NAMALWA (cell line): Measurements from ENCODE around the gene SBDS.
"Not testable (repeated sequence)": the region's sequence is repeated elsewhere in the genome, so short reads cannot be mapped to it uniquely, and the experiment has no call there.

Experiments
- DNase-seq: peaks from one replicate; pipeline ENCODE4 v3.0.0-alpha.2; 2015; ENCODE audit warnings: low spot score

SBDS gene

GRCh38 chr7:66995050-66995776 is at the start of gene SBDS:
TSS of gene SBDS (minus strand) at chr7:66995586. CDS start at chr7:66995417, 169 bp downstream.
- peak; percentile 100 for DNase-seq

GRCh38 chr7:67043559-67043930 is 48.2 kb upstream of the SBDS start:
- not testable (repeated sequence) for DNase-seq

- DNase-seq, result not testable (repeated sequence)
These were observed 47.6 kb upstream of the SBDS start for GRCh38 chr7:67042781-67043558.

GRCh38 chr7:67040832-67041231 is 45.4 kb upstream of the SBDS start:
- peak; percentile 25 for DNase-seq

GRCh38 chr7:67036432-67037395 is 41.3 kb upstream of the SBDS start:
- DNase-seq, result not testable (repeated sequence)

GRCh38 chr7:67033251-67033650 is 37.9 kb upstream of the SBDS start:
- DNase-seq, result no peak

DNA sequence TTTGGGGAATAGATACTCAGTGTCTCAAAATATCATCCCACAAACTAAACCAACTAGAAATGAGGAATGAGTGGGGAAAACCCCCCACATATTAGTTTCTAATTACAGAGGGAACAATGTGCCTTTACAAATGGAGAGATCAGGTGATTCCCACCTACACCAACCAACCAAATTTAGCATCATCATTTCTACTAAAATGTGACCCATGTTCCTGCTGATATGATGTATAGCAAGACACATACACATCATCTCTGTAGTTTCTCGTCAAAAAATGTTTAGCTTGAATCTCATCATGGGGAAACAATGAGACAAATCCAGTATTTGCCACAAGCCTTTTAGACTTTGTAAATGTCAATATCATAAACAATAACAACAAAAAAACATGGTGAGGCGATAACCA is 36.3 kb upstream of the SBDS start:
- DNase-seq, result not testable (repeated sequence)

DNA sequence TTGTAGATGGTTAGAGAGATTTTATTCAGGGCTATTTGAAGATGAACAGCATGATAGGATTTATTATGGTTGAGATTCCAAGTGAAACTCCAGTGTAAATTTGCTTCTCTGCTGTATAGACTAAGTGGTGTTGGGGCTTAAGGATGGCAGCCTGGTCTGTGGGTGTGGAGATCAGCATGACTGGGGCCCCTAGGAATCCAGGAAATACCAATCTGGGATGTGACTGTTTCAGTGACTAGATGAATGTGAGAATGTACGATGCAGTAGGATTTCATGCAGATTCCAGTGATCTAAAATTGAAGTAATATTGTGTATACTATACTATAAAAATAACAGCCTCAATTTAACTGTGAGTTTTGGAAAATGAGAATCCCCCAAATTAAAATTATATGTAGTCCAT is 30.1 kb upstream of the SBDS start:
- DNase-seq, result not testable (repeated sequence)

- no peak for DNase-seq
These were observed 27.1 kb upstream of the SBDS start for GRCh38 chr7:67022511-67022910.

DNA sequence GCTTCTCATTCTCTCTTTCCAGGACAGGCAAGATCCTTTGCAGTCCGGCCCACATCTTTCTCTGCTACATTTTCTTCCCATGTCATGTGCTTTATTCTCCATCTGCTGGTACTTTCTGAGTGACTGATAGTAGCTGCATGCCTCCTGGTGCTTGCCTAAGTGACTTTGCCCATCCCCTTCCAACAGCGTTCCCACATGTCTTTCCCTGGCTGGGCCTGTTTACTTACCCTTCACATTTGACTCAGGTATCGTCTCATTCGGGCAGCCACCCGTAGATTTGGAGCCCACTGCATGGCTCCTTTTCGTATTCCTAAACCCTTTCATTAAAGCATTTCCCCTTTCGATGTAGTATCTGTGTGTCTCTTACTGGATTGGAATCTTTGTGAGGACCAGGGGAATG is 25.9 kb upstream of the SBDS start:
- no peak for DNase-seq

DNA sequence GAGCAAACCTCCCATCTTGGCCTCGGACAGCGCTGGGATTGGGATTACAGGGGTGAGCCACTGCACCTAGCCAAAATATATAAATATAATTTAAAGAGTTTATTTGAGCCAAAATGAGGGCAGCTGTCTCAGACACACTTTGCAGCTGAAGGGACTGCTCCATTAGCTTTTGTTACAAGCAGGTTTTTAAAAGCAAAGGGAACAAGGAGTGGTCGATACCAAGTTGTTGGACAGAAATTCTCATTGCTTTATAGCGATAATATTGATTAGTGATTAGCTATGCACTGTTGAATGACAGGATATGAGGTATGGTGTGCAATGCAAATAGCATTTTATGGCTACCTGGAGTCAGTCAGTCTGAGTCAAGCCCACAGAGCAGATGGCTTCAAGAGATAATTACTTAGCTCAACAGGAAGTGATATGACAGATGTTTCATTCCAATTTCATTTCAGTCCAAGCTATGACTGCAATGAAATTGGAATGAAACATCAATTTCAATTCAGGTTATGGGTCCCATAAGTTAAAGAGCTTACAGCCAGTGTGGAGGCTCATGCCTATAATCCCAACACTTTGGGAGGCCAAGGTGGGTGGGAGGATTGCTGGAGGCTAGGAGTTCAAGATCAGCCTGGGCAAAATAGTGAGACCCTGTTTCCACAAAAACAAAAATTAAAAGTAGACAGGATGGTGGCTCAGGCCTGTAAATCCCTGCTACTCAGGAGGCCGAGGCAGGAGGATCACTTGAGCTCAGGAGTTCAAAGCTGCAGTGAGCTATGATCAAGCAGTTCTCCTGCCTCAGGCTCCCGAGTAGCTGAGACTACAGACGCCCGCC is 24.4 kb upstream of the SBDS start:
- DNase-seq, result peak; percentile 21

DNA sequence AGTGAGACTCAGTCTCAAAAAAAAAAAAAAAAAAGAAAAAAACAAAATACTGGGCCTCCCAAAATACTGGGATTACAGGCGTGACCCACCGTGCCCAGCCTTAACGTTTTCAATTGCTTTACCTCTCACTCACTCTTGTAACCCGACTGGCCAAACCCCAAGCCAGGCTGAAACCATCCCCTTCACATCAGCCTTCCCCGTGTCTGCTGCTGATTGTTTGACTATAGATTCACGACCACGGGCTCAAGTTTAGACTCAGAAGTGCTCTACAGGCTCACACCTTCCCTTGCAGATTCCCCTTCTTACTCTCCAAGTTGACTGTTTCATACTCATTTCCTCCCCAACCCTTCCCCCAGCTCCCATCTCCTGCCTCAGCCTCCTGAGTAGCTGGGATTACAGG is 23.6 kb upstream of the SBDS start:
- DNase-seq, result no peak

DNA sequence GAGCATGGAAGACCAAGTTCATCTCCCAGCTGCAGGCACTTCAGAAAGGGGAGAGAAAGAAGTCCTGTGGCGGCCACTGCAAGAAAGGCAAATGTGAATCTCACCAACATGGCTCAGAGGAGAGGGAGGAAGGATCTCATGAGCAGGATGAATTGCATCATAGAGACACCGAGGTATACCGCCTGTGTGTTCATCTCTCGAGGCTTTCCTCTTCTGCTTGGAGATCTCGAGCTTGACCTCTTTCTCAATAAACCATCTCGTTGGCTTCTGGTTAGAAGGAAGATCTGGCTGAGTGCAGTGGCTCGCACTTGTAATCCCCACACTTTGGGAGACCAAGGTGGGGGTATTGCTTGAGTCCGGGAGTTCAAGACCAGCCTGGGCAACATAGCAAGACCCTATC is 22.6 kb upstream of the SBDS start:
- not testable (repeated sequence) for DNase-seq

GRCh38 chr7:67014076-67014622 is 18.8 kb upstream of the SBDS start:
- not testable (repeated sequence) for DNase-seq

- not testable (repeated sequence) for DNase-seq
These were observed 14.3 kb upstream of the SBDS start for GRCh38 chr7:67009677-67010076.

DNA sequence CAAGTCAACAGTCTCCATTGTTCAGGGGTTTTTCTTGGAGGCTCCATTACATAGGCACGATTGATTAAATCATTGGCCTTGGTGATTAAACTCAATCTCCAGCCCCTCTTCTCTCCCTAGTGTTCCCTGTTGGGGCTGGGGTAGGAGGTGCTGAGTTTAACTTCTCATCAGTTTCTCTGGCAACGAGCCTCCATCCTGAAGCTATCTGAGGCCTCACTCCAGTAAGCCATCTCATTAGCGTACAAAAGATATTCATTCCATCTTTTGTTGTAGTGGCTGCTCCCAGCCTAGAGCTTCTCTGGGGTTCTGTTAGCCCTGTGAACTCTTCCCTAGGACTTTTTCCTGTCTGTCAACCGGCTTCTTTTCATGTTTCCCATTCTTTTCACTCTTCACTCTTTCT is 12.9 kb upstream of the SBDS start:
- DNase-seq, result no peak

- DNase-seq, result peak; percentile 42
These were observed 11.6 kb upstream of the SBDS start for GRCh38 chr7:67006965-67007364.

- DNase-seq, result not testable (repeated sequence)
These were observed 8.8 kb upstream of the SBDS start for GRCh38 chr7:67004145-67004544.

- DNase-seq, result peak; percentile 70
These were observed 5.3 kb upstream of the SBDS start for GRCh38 chr7:67000601-67001258.

GRCh38 chr7:66996444-66997191 is 1.2 kb upstream of the SBDS start, which contains the start of gene TYW1:
TSS of gene TYW1 (plus strand) at chr7:66996833. CDS start at chr7:66996979, 146 bp downstream.
- peak; percentile 100 for DNase-seq
